Keratinocyte (primary cell): ENCODE data around the gene ELL. TPM values are rescaled to one million over a fixed set of nuclear protein-coding genes. Genes with fewer than 3 reads are reported as not detected.
A peak's percentile ranks its signal among the peaks of the same experiment; 100 is the strongest.

Source experiments
- DNase-seq: peaks from one replicate; pipeline ENCODE4 v3.0.0-alpha.2; 2011; ENCODE audit warnings: low read depth, missing footprints, low spot score
- FAIRE-seq: peaks from 2 replicates; lab custom pipeline; 2011; peaks lifted over from hg19 to GRCh38; lab: Jason Lieb, UNC
- H2AFZ ChIP-seq: 2 replicates; pipeline ENCODE4 v1.6.0; 2012; ENCODE audit warnings: low read length, control low read depth, inconsistent platforms; ENCODE audit not compliant: control insufficient read depth
- H3K27ac ChIP-seq: 2 replicates; pipeline ENCODE4 v1.5.1; 2011; ENCODE audit warnings: low read length; ENCODE audit not compliant: control insufficient read depth, insufficient read depth
- H3K27me3 ChIP-seq: 3 replicates; pipeline ENCODE4 v1.6.0; 2011; ENCODE audit warnings: low read length; ENCODE audit not compliant: control insufficient read depth, insufficient read depth; ENCODE audit errors: extremely low read depth
- H3K36me3 ChIP-seq, 2 experiments: 2 replicates in 1 of 2; 3 replicates in 1 of 2; pipeline ENCODE4 v1.5.1; 2011; ENCODE audit warnings: low read length in 2 of 2, mild to moderate bottlenecking in 1 of 2; ENCODE audit not compliant: control insufficient read depth in 2 of 2, insufficient read depth in 2 of 2; ENCODE audit errors: extremely low read depth in 1 of 2
- H3K4me1 ChIP-seq: 3 replicates; pipeline ENCODE4 v1.5.1; 2011; ENCODE audit warnings: low read length; ENCODE audit not compliant: control insufficient read depth, insufficient read depth; ENCODE audit errors: extremely low read depth
- H3K4me2 ChIP-seq: 3 replicates; pipeline ENCODE4 v1.6.0; 2011; ENCODE audit warnings: low read depth, low read length; ENCODE audit not compliant: control insufficient read depth, insufficient read depth; ENCODE audit errors: extremely low read depth
- H3K4me3 ChIP-seq, 3 experiments: fragments of 200-600 bp in 1 of 3; sonication (generic) in 1 of 3; 2 replicates in 2 of 3; 3 replicates in 1 of 3; pipeline ENCODE4 v1.5.1; 2011 to 2016; ENCODE audit warnings: low read length in 3 of 3, mild to moderate bottlenecking in 3 of 3, control low read depth in 2 of 3, inconsistent platforms in 1 of 3, low read depth in 1 of 3, mixed read lengths in 1 of 3, mixed run types in 1 of 3, moderate library complexity in 1 of 3; ENCODE audit not compliant: control insufficient read depth in 2 of 3, insufficient read depth in 2 of 3; ENCODE audit errors: extremely low read depth in 1 of 3
- H3K79me2 ChIP-seq: 2 replicates; pipeline ENCODE4 v1.6.0; 2012; ENCODE audit warnings: low read length; ENCODE audit not compliant: control insufficient read depth, insufficient read depth
- H3K9ac ChIP-seq: 3 replicates; pipeline ENCODE4 v1.6.0; 2011; ENCODE audit warnings: low read length; ENCODE audit not compliant: control insufficient read depth, insufficient read depth; ENCODE audit errors: extremely low read depth
- H3K9me1 ChIP-seq: 3 replicates; pipeline ENCODE4 v1.6.0; 2011; ENCODE audit warnings: low read length; ENCODE audit not compliant: control insufficient read depth, insufficient read depth; ENCODE audit errors: extremely low read depth
- H3K9me3 ChIP-seq: 2 replicates; pipeline ENCODE4 v1.5.1; 2012; ENCODE audit warnings: low read depth, low read length; ENCODE audit not compliant: control insufficient read depth
- H4K20me1 ChIP-seq: 3 replicates; pipeline ENCODE4 v1.6.0; 2011; ENCODE audit warnings: low read length; ENCODE audit not compliant: control insufficient read depth, insufficient read depth; ENCODE audit errors: extremely low read depth
- CTCF ChIP-seq, 3 experiments: IDR thresholded peaks in 1 of 3; conservative IDR thresholded peaks in 1 of 3; optimal IDR thresholded peaks in 1 of 3; 2 replicates in 2 of 3; 3 replicates in 1 of 3; pipeline versions ENCODE3 to v1.5.1; 2011; ENCODE audit warnings: low read length in 3 of 3, mild to moderate bottlenecking in 3 of 3, moderate library complexity in 2 of 3, control low read depth in 1 of 3, inconsistent platforms in 1 of 3; ENCODE audit not compliant: insufficient read depth in 2 of 3; ENCODE audit errors: extremely low read depth in 1 of 3
- EZH2 ChIP-seq: IDR thresholded peaks from one replicate; pipeline ENCODE4 v1.6.1; 2012; ENCODE audit warnings: inconsistent platforms, mild to moderate bottlenecking, low read length, moderate library complexity
- dilution Hi-C: fragments of 300-500 bp; cut with MboI; formaldehyde crosslinking; loops from one replicate; pipeline ENCODE4 v1.7.0; 2020; ENCODE audit warnings: low sequenced_read_pairs; ENCODE audit not compliant: extremely low pct_ligation_motif_present
- polyA plus RNA-seq, 5 experiments: library from polyadenylated mRNA; depleted of rRNA in 3 of 5; stranded (reverse) in 3 of 5; stranded (forward) in 1 of 5; unstranded in 1 of 5; fragments of >200 nt; gene quantifications; 1 replicate in 1 of 5; 2 replicates in 3 of 5; 3 replicates in 1 of 5; pipeline versions ENCODE4 v1.2.1 to v1.2.3, GENCODE V29; 2011 to 2012; ENCODE audit warnings: missing spikeins in 2 of 5, low read depth in 1 of 5, low replicate concordance in 1 of 5

ELL gene
- polyA plus RNA-seq, 1 donor (not counting 4 experiments of a cell fraction or from before 2014, with no cell fraction given) = 4.4 TPM

- H2AFZ ChIP-seq = peak overlapping the region; percentile 90
- FAIRE-seq (no peak), DNase-seq (peak; percentile 54)
- H4K20me1 ChIP-seq = no peaks in the 10 kb centered on the region
- dilution Hi-C loops = no loop called here
- no peaks in the 10 kb centered on the region for H3K9me3 ChIP-seq
- peaks cover 13% of the 10 kb centered on the region for H3K79me2 ChIP-seq
- peaks cover 10 to 13% of the 10 kb centered on the region in 2 experiments for H3K36me3 ChIP-seq
- peak overlapping the region; percentile 17 for H3K27ac ChIP-seq
- no peaks in the 10 kb centered on the region for H3K27me3 ChIP-seq
- H3K9ac ChIP-seq = peak overlapping the region; percentile 50
- H3K4me1 ChIP-seq = peaks cover 11% of the 10 kb centered on the region
- H3K9me1 ChIP-seq = no peaks in the 10 kb centered on the region
- TF ChIP-seq EZH2 = no peak
- TF ChIP-seq CTCF (optimal IDR thresholded peaks at IDR 0.05 in 1 of 3, IDR thresholded peaks at IDR 0.05 in 1 of 3, conservative IDR thresholded peaks at IDR 0.05 in 1 of 3; ENCODE audit: extremely low read depth in 1 of 3, insufficient read depth in 2 of 3, low read length in 3 of 3) = peak; percentile 19 to 55 (median 20)
- H3K4me3 ChIP-seq = peak overlapping the region; percentile 42 to 74 (median 56)
- H3K4me2 ChIP-seq = peak overlapping the region; percentile 86
Observed at GRCh38 chr19:18543814-18544475, 22.1 kb upstream of the ELL start.

- Histone ChIP-seq H4K20me1 (no peaks in the 10 kb centered on the region), H2AFZ (peak within 1 kb of the TSS; percentile 90), H3K4me2 (peak within 1 kb of the TSS; percentile 98), H3K9me1 (no peaks in the 10 kb centered on the region), H3K9ac (peak within 1 kb of the TSS; percentile 80), H3K27me3 (no peaks in the 10 kb centered on the region), H3K79me2 (peaks cover 13% of the 10 kb centered on the region), H3K4me3 (peak within 1 kb of the TSS; percentile 74 to 84 (median 79)), H3K27ac (peak within 1 kb of the TSS; percentile 52), H3K36me3 (peaks cover 10 to 16% of the 10 kb centered on the region in 2 experiments), H3K9me3 (no peaks in the 10 kb centered on the region), H3K4me1 (peaks cover 11% of the 10 kb centered on the region)
- TF ChIP-seq CTCF (optimal IDR thresholded peaks at IDR 0.05 in 1 of 3, IDR thresholded peaks at IDR 0.05 in 1 of 3, conservative IDR thresholded peaks at IDR 0.05 in 1 of 3; ENCODE audit: extremely low read depth in 1 of 3, insufficient read depth in 2 of 3, low read length in 3 of 3) (no peak), EZH2 (no peak)
- dilution Hi-C loops = no loop called here
- no peak for DNase-seq
- FAIRE-seq = no peak
Observed at GRCh38 chr19:18542941-18543813, 21.3 kb upstream of the ELL start, which contains the start of gene FKBP8. TSS of gene FKBP8 (minus strand) at chr19:18543573. CDS start at chr19:18541970, 1,603 bp downstream.
